HepG2 (cell line): ENCODE measurements around the gene TSPAN15. TPM values are rescaled to one million over a fixed set of nuclear protein-coding genes. Genes with fewer than 3 reads are reported as not detected.
A peak's percentile ranks its signal among the peaks of the same experiment; 100 is the strongest.

ENCODE experiments used
- ATAC-seq: fragments of 200-7000 bp; cut with Tn5 transposase; 3 replicates; pipeline ENCODE4 v1.9.1; 2020; ENCODE audit warnings: mild to moderate bottlenecking, moderate library complexity
- BruUV-seq: library from RNA; stranded (reverse); fragments of 400-500 nt; replicated peaks from 2 replicates; lab custom pipeline; 2021; lab: Mats Ljungman, UMichigan
- CTCF ChIA-PET: fragments of 300-600 bp; formaldehyde crosslinking; extraction: SDS; loops from one replicate; lab custom pipeline; 2021; ENCODE audit warnings: low total read pairs, inconsistent platforms, low intra/inter-chr PET ratio; lab: Yijun Ruan, JAX
- POLR2A ChIA-PET: fragments of 350-600 bp; sonication (Branson Sonifier 250); formaldehyde crosslinking; loops from one replicate; lab custom pipeline; 2020; ENCODE audit warnings: antibody characterized with exemption, inconsistent platforms; lab: Yijun Ruan, JAX
- DNase-seq: peaks from one replicate; pipeline ENCODE4 v3.0.0-alpha.2; 2015; ENCODE audit warnings: low spot score
- FAIRE-seq: peaks from 3 replicates; lab custom pipeline; 2011; peaks lifted over from hg19 to GRCh38; lab: Jason Lieb, UNC
- H2AFZ ChIP-seq: one replicate; pipeline ENCODE4 v1.6.1; 2011; ENCODE audit warnings: low read length, inconsistent platforms
- H3K27ac ChIP-seq: fragments of 300-600 bp; 3 replicates; pipeline ENCODE4 v1.8.0; 2011; ENCODE audit warnings: mixed run types, mild to moderate bottlenecking, mixed read lengths, low read length, inconsistent platforms; ENCODE audit not compliant: insufficient read depth; ENCODE audit errors: extremely low read length
- H3K27me3 ChIP-seq, 2 experiments: fragments of 200-600 bp in 1 of 2; 2 replicates in 1 of 2; 3 replicates in 1 of 2; pipeline versions ENCODE4 v1.6.0 to v1.8.0; 2011; ENCODE audit warnings: low read length in 2 of 2, mild to moderate bottlenecking in 2 of 2, moderate library complexity in 2 of 2, inconsistent platforms in 1 of 2; ENCODE audit not compliant: insufficient read depth in 2 of 2, control insufficient read depth in 1 of 2
- H3K36me3 ChIP-seq, 2 experiments: fragments of 200-600 bp in 1 of 2; replicated peaks in 1 of 2; 2 replicates in 1 of 2; 3 replicates in 1 of 2; pipeline versions ENCODE4 v1.5.1 to v1.8.0; 2011; ENCODE audit warnings: low read length in 2 of 2, inconsistent platforms in 1 of 2; ENCODE audit not compliant: insufficient read depth in 2 of 2, control insufficient read depth in 1 of 2
- H3K4me1 ChIP-seq: 2 replicates; pipeline ENCODE4 v1.5.1; 2012; ENCODE audit warnings: low read length, inconsistent platforms; ENCODE audit not compliant: insufficient read depth
- H3K4me2 ChIP-seq: 2 replicates; pipeline ENCODE4 v1.6.0; 2011; ENCODE audit warnings: low read depth, low read length, inconsistent platforms
- H3K4me3 ChIP-seq, 3 experiments: fragments of 200-600 bp in 1 of 3; sonication (generic), shearing (Covaris generic) in 1 of 3; replicated peaks in 1 of 3; 2 replicates each; pipeline ENCODE4 v1.5.1; 2011 to 2016; ENCODE audit warnings: low read length in 3 of 3, inconsistent platforms in 2 of 3, low read depth in 2 of 3, mild to moderate bottlenecking in 2 of 3, control low read depth in 1 of 3, mixed read lengths in 1 of 3; ENCODE audit not compliant: insufficient read depth in 1 of 3
- H3K79me2 ChIP-seq: one replicate; pipeline ENCODE4 v1.6.1; 2011; ENCODE audit warnings: low read length, inconsistent platforms; ENCODE audit not compliant: insufficient read depth
- H3K9ac ChIP-seq: 2 replicates; pipeline ENCODE4 v1.6.0; 2011; ENCODE audit warnings: mild to moderate bottlenecking, low read depth, low read length, inconsistent platforms; ENCODE audit not compliant: insufficient read depth
- H3K9me3 ChIP-seq: 2 replicates; pipeline ENCODE4 v1.5.1; 2012; ENCODE audit warnings: mild to moderate bottlenecking, low read length
- H4K20me1 ChIP-seq: 2 replicates; pipeline ENCODE4 v1.6.0; 2011; ENCODE audit warnings: inconsistent platforms, mild to moderate bottlenecking, low read length, moderate library complexity; ENCODE audit not compliant: insufficient read depth
- ADNP ChIP-seq: sonication (generic); formaldehyde crosslinking; IDR thresholded peaks from 2 replicates; pipeline ENCODE4 v1.4.0; 2020; ENCODE audit warnings: missing genetic modification reagents
- EEA1 ChIP-seq: sonication (generic); formaldehyde crosslinking; IDR thresholded peaks from 2 replicates; pipeline ENCODE4 v1.5.1; 2020; ENCODE audit warnings: mild to moderate bottlenecking, missing genetic modification reagents, borderline replicate concordance
- IKZF1 ChIP-seq: fragments of 450-650 bp; IDR thresholded peaks from 2 replicates; pipeline ENCODE4 v1.7.1; 2016
- NR2C2 ChIP-seq: sonication (generic); formaldehyde crosslinking; IDR thresholded peaks from 2 replicates; pipeline ENCODE4 v1.4.0; 2020; ENCODE audit warnings: missing genetic modification reagents, mild to moderate bottlenecking, moderate library complexity, borderline replicate concordance
- ZNF33B ChIP-seq: sonication (generic); formaldehyde crosslinking; IDR thresholded peaks from 2 replicates; pipeline ENCODE4 v1.5.1; 2020; ENCODE audit warnings: mild to moderate bottlenecking, missing genetic modification reagents
- ZNF543 ChIP-seq: sonication (generic); formaldehyde crosslinking; IDR thresholded peaks from 2 replicates; pipeline ENCODE4 v1.4.0; 2020; ENCODE audit warnings: mild to moderate bottlenecking, missing genetic modification reagents
- ZNF549 ChIP-seq: sonication (generic); formaldehyde crosslinking; IDR thresholded peaks from 2 replicates; pipeline ENCODE4 v1.5.0; 2020; ENCODE audit warnings: missing genetic modification reagents
- ZNF605 ChIP-seq: sonication (generic); formaldehyde crosslinking; IDR thresholded peaks from 2 replicates; pipeline ENCODE4 v1.8.0; 2022; ENCODE audit warnings: mild to moderate bottlenecking, missing genetic modification reagents
- ZNF607 ChIP-seq: sonication (generic); formaldehyde crosslinking; IDR thresholded peaks from 2 replicates; pipeline ENCODE4 v1.5.1; 2020; ENCODE audit warnings: missing genetic modification reagents, mild to moderate bottlenecking, borderline replicate concordance
- WGBS: methylation state at CpG from one replicate; pipeline ENCODE4 v1.1.6; 2017; ENCODE audit warnings: low lambda C conversion rate; 5-methylcytosine and 5-hydroxymethylcytosine counted together
- in situ Hi-C: cut with HindIII; loops from 2 replicates; pipeline ENCODE4 v1.10.0; 2017; ENCODE audit warnings: low pct_unique_long_range_greater_than_20kb; ENCODE audit not compliant: extremely low pct_ligation_motif_present
- intact Hi-C: fragments of 100-400 bp; cut with micrococcal nuclease; formaldehyde crosslinking; loops from one replicate; pipeline ENCODE4 v1.10.0; 2022; ENCODE audit not compliant: unreplicated experiment
- polyA plus RNA-seq, 8 experiments: library from polyadenylated mRNA; depleted of rRNA in 3 of 8; stranded (reverse) in 7 of 8; unstranded in 1 of 8; fragments of >200 nt; fragmentation: Illumina TruSeq in 4 of 8; extraction: Trizol in 4 of 8; gene quantifications; 2 replicates each; pipeline versions ENCODE4 v1.2.1 to v1.2.3, GENCODE V29; 2011 to 2016; ENCODE audit warnings: low read depth in 4 of 8, missing spikeins in 1 of 8, mixed read lengths in 1 of 8; ENCODE audit not compliant: insufficient read depth in 1 of 8
- total RNA-seq, 5 experiments: library from RNA; depleted of rRNA; stranded (reverse); fragments of >200 nt; fragmentation: Illumina TruSeq; extraction: Trizol; gene quantifications; 2 replicates each; pipeline ENCODE4 v1.2.3, GENCODE V29; 2016; ENCODE audit warnings: low read depth in 1 of 5
- TF ChIP-seq, protein P1 (sequence below): sonication (generic); formaldehyde crosslinking; IDR thresholded peaks from 2 replicates; pipeline ENCODE4 v1.8.0; 2022; ENCODE audit warnings: missing genetic modification reagents, mild to moderate bottlenecking, moderate library complexity, borderline replicate concordance

TSPAN15 gene
- total and polyA plus RNA-seq, 2 of the 13 experiments (the other 11 are each of a cell fraction or from before 2014, with no cell fraction given), result 0.27 to 3.2 TPM

DNA sequence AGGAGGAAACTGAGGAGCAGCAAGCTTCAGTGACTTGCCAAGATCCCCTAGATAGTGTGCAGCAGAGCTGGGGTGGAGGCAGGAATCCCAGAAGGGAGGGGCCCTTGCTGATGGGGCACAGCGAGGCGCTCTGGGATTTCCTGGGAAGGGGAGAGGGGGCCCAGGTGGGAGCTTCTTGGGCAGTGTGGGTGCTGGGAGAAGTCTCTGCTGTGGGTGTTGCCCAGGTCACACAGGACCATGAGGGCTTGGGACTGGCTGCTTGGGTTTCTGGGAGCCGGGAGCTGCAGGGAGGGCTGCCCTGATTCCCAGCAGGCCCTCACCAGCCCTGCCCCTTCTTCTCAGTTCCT, 55.2 kb downstream of the TSPAN15 start (continued):
- no peak for TF ChIP-seq ZNF549 (CRISPR knock-in tag)

DNA sequence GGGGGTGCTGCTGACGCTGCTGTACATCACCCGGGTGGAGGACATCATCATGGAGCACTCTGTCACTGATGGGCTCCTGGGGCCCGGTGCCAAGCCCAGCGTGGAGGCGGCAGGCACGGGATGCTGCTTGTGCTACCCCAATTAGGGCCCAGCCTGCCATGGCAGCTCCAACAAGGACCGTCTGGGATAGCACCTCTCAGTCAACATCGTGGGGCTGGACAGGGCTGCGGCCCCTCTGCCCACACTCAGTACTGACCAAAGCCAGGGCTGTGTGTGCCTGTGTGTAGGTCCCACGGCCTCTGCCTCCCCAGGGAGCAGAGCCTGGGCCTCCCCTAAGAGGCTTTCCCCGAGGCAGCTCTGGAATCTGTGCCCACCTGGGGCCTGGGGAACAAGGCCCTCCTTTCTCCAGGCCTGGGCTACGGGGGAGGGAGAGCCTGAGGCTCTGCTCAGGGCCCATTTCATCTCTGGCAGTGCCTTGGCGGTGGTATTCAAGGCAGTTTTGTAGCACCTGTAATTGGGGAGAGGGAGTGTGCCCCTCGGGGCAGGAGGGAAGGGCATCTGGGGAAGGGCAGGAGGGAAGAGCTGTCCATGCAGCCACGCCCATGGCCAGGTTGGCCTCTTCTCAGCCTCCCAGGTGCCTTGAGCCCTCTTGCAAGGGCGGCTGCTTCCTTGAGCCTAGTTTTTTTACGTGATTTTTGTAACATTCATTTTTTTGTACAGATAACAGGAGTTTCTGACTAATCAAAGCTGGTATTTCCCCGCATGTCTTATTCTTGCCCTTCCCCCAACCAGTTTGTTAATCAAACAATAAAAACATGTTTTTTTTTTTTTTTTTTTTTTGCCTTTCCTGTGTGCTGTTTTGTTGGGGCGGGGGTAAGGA, 55.8 kb downstream of the TSPAN15 start:
- CTCF ChIA-PET, result interaction anchor here (1.1 to 3.7 kb wide), 4 partner anchors 81 to 269 kb away, joined by 3 to 56 read pairs (median 3); no protein-coding TSS in a partner anchor
- no peak overlapping the region for H3K9ac ChIP-seq
- WGBS, result 60% methylated on average over 9 of the region's 19 CpGs

More for the DNA sequence above, 55.8 kb downstream of the TSPAN15 start:
- no TSS peak for BruUV-seq
- Histone ChIP-seq H3K4me1 (no peaks in the 10 kb centered on the region), H3K36me3 (no peaks in the 10 kb centered on the region), H3K9me3 (no peaks in the 10 kb centered on the region), H4K20me1 (no peaks in the 10 kb centered on the region), H3K27me3 (no peaks in the 10 kb centered on the region; a peak in 1 of 5 replicates), H3K4me2 (0 out of 2 replicates have a peak overlapping the region, but pooled peaks have one; percentile 41), H3K79me2 (no peaks in the 10 kb centered on the region), H2AFZ (no peak overlapping the region), H3K27ac (no peak overlapping the region), H3K4me3 (no peak overlapping the region)
- TF ChIP-seq ZNF543 (CRISPR knock-in tag) (no peak), ZNF33B (CRISPR knock-in tag) (no peak), IKZF1 (no peak), EEA1 (no peak), NR2C2 (CRISPR knock-in tag) (no peak), ZNF605 (CRISPR knock-in tag) (no peak), ZNF607 (no peak), ADNP (no peak)
- TF ChIP-seq, protein P1, sequence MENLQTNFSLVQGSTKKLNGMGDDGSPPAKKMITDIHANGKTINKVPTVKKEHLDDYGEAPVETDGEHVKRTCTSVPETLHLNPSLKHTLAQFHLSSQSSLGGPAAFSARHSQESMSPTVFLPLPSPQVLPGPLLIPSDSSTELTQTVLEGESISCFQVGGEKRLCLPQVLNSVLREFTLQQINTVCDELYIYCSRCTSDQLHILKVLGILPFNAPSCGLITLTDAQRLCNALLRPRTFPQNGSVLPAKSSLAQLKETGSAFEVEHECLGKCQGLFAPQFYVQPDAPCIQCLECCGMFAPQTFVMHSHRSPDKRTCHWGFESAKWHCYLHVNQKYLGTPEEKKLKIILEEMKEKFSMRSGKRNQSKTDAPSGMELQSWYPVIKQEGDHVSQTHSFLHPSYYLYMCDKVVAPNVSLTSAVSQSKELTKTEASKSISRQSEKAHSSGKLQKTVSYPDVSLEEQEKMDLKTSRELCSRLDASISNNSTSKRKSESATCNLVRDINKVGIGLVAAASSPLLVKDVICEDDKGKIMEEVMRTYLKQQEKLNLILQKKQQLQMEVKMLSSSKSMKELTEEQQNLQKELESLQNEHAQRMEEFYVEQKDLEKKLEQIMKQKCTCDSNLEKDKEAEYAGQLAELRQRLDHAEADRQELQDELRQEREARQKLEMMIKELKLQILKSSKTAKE (CRISPR knock-in tag), result no peak
- in situ Hi-C loops (loop anchor here (5.0 to 10.0 kb wide), 2 partner anchors 100 to 272 kb away; no protein-coding TSS in a partner anchor), intact Hi-C loops (loop anchor here (1.0 kb wide), 3 partner anchors 80 to 270 kb away; no protein-coding TSS in a partner anchor)
- ATAC-seq (peak; percentile 28), FAIRE-seq (no peak), DNase-seq (no peak)
- POLR2A ChIA-PET, result no interaction called here
